DOHH2 (cell line): ENCODE measurements around the gene USP31.

ENCODE experiments used
- H3F3A ChIP-seq: fragments of 200-600 bp; sonication (generic), shearing (Covaris generic); 2 replicates; pipeline ENCODE4 v1.6.0; 2016; ENCODE audit warnings: antibody characterized with exemption, mild to moderate bottlenecking; ENCODE audit not compliant: control insufficient read depth, insufficient read depth
- H3K27ac ChIP-seq: fragments of 200-600 bp; sonication (generic); 2 replicates; pipeline ENCODE4 v1.5.1; 2014; ENCODE audit warnings: low read depth, mild to moderate bottlenecking, low read length, moderate library complexity
- H3K27me3 ChIP-seq: fragments of 200-600 bp; sonication (generic); 2 replicates; pipeline ENCODE4 v1.6.1; 2014; ENCODE audit warnings: mild to moderate bottlenecking, low read length, mixed read lengths; ENCODE audit not compliant: control insufficient read depth
- H3K36me3 ChIP-seq: fragments of 200-600 bp; sonication (generic); 2 replicates; pipeline ENCODE4 v1.6.1; 2014; ENCODE audit warnings: mild to moderate bottlenecking, low read length, moderate library complexity, mixed read lengths; ENCODE audit not compliant: control insufficient read depth
- H3K4me1 ChIP-seq: fragments of 200-600 bp; sonication (generic); 2 replicates; pipeline ENCODE4 v1.6.1; 2014; ENCODE audit warnings: mild to moderate bottlenecking, low read length, mixed read lengths; ENCODE audit not compliant: control insufficient read depth
- H3K4me2 ChIP-seq: fragments of 200-600 bp; sonication (generic); 2 replicates; pipeline ENCODE4 v1.6.0; 2014; ENCODE audit warnings: mild to moderate bottlenecking, low read length, moderate library complexity
- H3K4me3 ChIP-seq: fragments of 200-600 bp; sonication (generic); 2 replicates; pipeline ENCODE4 v1.5.1; 2014; ENCODE audit warnings: mild to moderate bottlenecking, low read length, mixed read lengths
- H3K79me2 ChIP-seq: fragments of 200-600 bp; sonication (generic); 2 replicates; pipeline ENCODE4 v1.6.1; 2014; ENCODE audit warnings: mild to moderate bottlenecking, low read length, mixed read lengths; ENCODE audit not compliant: control insufficient read depth
- H3K9me2 ChIP-seq: fragments of 200-600 bp; sonication (generic); replicated peaks from 2 replicates; pipeline ENCODE4 v1.6.1; 2014; ENCODE audit warnings: mild to moderate bottlenecking, low read length, mixed read lengths; ENCODE audit not compliant: control insufficient read depth
- H3K9me3 ChIP-seq: fragments of 200-600 bp; sonication (generic); 2 replicates; pipeline ENCODE4 v1.6.1; 2014; ENCODE audit warnings: antibody characterized with exemption, low read length, mixed read lengths; ENCODE audit not compliant: control insufficient read depth, insufficient read depth
- H4K20me1 ChIP-seq: fragments of 200-600 bp; sonication (generic); 2 replicates; pipeline ENCODE4 v1.6.0; 2014; ENCODE audit warnings: low read depth, mild to moderate bottlenecking, antibody characterized with exemption, low read length, moderate library complexity; ENCODE audit not compliant: control insufficient read depth, insufficient read depth
- EZH2phosphoT487 ChIP-seq: fragments of 200-600 bp; sonication (generic); IDR thresholded peaks from 2 replicates; pipeline ENCODE4 v1.6.1; 2017; ENCODE audit warnings: borderline replicate concordance, mild to moderate bottlenecking, antibody characterized with exemption, low read length, moderate library complexity, mixed read lengths
- TF ChIP-seq, protein P1 (sequence below): fragments of 200-600 bp; sonication (generic); IDR thresholded peaks from one replicate; pipeline ENCODE4 v1.5.1; 2014; ENCODE audit warnings: antibody characterized with exemption, mild to moderate bottlenecking, low read depth, low read length; ENCODE audit not compliant: poor library complexity, severe bottlenecking

USP31 gene

DNA sequence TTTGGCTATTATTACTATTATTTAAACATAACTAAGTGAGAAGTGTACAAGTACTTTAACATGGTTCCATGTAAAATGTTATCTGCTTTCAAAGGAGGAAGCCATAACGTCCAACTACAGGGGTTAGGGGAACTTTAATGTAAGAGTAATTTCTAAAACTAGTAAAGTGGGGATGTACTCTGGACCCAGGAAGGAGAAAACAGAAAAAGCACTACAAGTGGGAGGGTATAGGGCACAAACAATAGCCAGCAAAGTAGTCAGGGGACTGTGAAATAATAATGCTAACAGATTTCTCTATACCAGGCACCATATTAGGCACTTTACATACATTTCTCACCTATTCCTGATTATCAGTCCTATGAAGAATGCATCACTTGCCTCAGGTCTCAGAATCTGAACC lies 19.6 kb downstream of the USP31 start:
- no peaks in the 10 kb centered on the region for H3K9me3 ChIP-seq
- no peak overlapping the region for H3K4me3 ChIP-seq
- H3K27ac ChIP-seq: no peak overlapping the region
- H3K4me1 ChIP-seq: peaks cover 27% of the 10 kb centered on the region
- no peaks in the 10 kb centered on the region for H3K27me3 ChIP-seq
- H3K9me2 ChIP-seq: no peaks in the 10 kb centered on the region
- no peaks in the 10 kb centered on the region for H3K36me3 ChIP-seq
- H3F3A ChIP-seq: no peaks in the 10 kb centered on the region
- peaks cover 2% of the 10 kb centered on the region; the same call in 1 of the 2 replicates for H4K20me1 ChIP-seq
- TF ChIP-seq, protein P1, sequence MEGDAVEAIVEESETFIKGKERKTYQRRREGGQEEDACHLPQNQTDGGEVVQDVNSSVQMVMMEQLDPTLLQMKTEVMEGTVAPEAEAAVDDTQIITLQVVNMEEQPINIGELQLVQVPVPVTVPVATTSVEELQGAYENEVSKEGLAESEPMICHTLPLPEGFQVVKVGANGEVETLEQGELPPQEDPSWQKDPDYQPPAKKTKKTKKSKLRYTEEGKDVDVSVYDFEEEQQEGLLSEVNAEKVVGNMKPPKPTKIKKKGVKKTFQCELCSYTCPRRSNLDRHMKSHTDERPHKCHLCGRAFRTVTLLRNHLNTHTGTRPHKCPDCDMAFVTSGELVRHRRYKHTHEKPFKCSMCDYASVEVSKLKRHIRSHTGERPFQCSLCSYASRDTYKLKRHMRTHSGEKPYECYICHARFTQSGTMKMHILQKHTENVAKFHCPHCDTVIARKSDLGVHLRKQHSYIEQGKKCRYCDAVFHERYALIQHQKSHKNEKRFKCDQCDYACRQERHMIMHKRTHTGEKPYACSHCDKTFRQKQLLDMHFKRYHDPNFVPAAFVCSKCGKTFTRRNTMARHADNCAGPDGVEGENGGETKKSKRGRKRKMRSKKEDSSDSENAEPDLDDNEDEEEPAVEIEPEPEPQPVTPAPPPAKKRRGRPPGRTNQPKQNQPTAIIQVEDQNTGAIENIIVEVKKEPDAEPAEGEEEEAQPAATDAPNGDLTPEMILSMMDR: no peak
- TF ChIP-seq EZH2phosphoT487: no peak
- H3K4me2 ChIP-seq: no peak overlapping the region
- peaks cover 84% of the 10 kb centered on the region for H3K79me2 ChIP-seq

- TF ChIP-seq, protein P1: no peak
- no peak for TF ChIP-seq EZH2phosphoT487
- Histone ChIP-seq H3K79me2 (peaks cover 83% of the 10 kb centered on the region), H3K27ac (no peak overlapping the region), H3F3A (no peaks in the 10 kb centered on the region), H3K9me2 (no peaks in the 10 kb centered on the region), H3K4me1 (peaks cover 24% of the 10 kb centered on the region), H3K4me2 (no peak overlapping the region), H3K9me3 (no peaks in the 10 kb centered on the region), H4K20me1 (peaks cover 2% of the 10 kb centered on the region; the same call in 1 of the 2 replicates), H3K27me3 (no peaks in the 10 kb centered on the region), H3K4me3 (no peak overlapping the region), H3K36me3 (no peaks in the 10 kb centered on the region)
Observed at GRCh38 chr16:23128056-23128455, 21.2 kb downstream of the USP31 start.

DNA sequence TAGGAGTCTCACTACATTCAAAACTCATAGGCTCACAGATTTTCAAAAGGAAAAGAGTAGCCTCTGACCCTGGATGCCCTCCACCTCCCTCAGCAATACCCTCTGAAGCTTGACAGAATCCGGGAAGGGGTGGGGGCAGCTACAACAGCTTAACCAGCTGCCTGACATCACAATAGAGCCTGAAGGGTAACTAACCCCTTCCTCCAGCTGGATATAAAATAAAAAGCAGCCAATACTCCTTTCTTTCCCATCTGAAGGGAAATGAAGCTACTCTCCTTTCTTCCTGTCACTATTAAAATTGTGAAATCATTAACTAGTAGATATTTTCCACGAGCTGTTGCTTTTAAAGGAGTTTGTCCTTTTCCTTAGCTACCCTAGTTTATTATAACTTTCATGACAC lies 24.0 kb downstream of the USP31 start:
- Histone ChIP-seq H3K27me3 (no peaks in the 10 kb centered on the region), H3K9me2 (no peaks in the 10 kb centered on the region), H3K27ac (no peak overlapping the region), H3K9me3 (no peaks in the 10 kb centered on the region), H3F3A (no peaks in the 10 kb centered on the region), H3K4me1 (no peaks in the 10 kb centered on the region), H4K20me1 (peaks cover 2% of the 10 kb centered on the region; the same call in 1 of the 2 replicates), H3K36me3 (no peaks in the 10 kb centered on the region), H3K4me2 (no peak overlapping the region), H3K4me3 (no peak overlapping the region), H3K79me2 (peaks cover 83% of the 10 kb centered on the region)
- TF ChIP-seq EZH2phosphoT487: no peak
- TF ChIP-seq, protein P1: no peak
